GM19438 (cell line): ENCODE data around the gene PKN2.
"Not testable (repeated sequence)": the region's sequence is repeated elsewhere in the genome, so short reads cannot be mapped to it uniquely, and the experiment has no call there.

Experiments used
- ATAC-seq: cut with Tn5 transposase; IDR thresholded peaks from one replicate; pipeline ENCODE4 v1.9.1; 2021; ENCODE audit warnings: low read depth; ENCODE audit not compliant: unreplicated experiment

The PKN2 gene

DNA sequence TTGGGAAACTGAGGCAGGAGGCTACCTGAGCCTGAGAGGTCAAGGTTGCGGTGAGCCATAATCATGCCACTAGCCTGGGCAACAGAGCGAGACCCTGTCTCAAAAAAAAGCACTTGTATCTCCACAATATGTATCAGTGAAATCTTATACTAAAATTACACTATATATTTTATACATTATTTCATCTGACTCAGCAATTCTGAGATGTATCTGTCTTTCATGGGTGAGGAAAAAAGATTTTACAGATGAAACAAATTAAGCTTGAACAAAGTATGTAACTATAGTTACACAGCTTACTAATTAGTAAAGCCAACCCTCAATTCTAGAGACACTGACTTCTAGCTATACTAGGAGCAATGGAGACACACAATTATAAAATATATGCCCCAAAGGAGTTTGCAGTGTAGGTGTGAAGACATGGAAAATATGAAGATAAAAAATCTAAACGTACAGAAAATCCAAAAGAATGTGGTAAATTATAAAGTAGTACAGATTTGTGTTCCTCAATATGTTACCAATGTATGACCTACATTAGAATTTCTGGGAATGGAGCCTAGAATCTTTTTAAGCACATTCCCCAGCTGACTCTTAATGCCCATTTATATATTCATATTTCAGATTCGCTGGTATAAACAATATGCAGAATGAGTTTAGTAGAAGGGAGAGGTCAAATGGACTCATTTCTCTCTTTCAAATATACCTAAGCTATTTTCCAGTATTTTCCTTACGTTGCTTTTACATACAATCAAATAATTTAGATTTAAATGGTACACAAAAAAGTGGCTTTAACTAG lies 192.7 kb downstream of the PKN2 start:
- no peak for ATAC-seq

- no peak for ATAC-seq
These were observed 193.3 kb downstream of the PKN2 start for GRCh38 chr1:88877382-88877825.

DNA sequence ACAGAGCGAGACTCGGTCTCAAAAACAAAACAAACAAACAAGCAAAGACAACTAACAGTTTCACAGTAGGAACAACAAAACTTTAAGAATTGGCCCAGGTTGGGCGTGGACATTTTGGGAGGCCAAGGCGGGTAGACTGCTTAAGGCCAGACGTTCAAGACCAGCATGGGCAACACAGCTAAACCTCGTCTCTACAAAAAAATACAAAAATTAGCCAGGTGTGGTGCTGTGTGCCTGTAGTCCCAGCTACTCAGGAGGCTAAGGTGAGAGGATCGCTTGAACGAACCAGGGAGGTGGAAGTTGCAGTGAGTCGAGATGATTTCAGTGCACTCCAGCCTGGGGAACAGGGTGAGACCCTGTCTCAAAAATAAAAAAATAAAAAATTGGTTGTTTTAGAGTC lies 193.8 kb downstream of the PKN2 start:
- ATAC-seq = no peak

DNA sequence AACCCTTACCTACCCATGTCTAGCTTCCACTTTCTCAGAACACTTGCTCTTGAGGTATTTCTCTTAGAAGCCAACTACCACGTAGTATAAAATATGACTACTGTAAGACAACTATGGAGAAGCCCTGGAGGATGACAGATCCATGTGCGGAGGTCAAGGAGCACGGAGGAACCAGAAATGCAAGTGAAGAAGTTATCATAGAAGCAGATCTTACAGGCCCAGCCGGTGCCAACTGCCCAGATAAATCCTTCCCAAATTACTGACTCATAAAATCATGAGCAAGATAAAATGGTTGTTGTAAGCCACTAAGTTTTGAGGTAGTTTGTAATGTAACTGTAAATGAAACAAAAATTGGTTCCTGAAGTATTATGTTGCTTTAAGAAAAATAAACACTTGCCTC lies 194.7 kb downstream of the PKN2 start:
- ATAC-seq = no peak

- not testable (repeated sequence) for ATAC-seq
These were observed 196.6 kb downstream of the PKN2 start for GRCh38 chr1:88880717-88881116.

GRCh38 chr1:88883156-88883555 lies 199.1 kb downstream of the PKN2 start:
- ATAC-seq = no peak
